ENCODE data around the gene TRIM71.

GRCh38 chr3:32871273-32871672 is 53.5 kb downstream of the TRIM71 start:
- TF ChIP-seq POLR2A (IDR thresholded peaks at IDR 0.05; ENCODE audit: low read length) (no peak), GATA1 (IDR thresholded peaks at IDR 0.05; ENCODE audit: low read depth, low read length) (no peak)
